CD14-positive monocyte (primary cell): ENCODE results near the gene TMEM184B. TPM values are rescaled to one million over a fixed set of nuclear protein-coding genes. Genes with fewer than 3 reads are reported as not detected.

Experiments used
- DNase-seq, 3 donors: peaks; one replicate each; pipeline ENCODE4 v3.0.0-alpha.2; 2011 to 2022
- H2AFZ ChIP-seq: 2 replicates; pipeline ENCODE4 v1.6.0; 2012; ENCODE audit warnings: mild to moderate bottlenecking, low read depth, low read length, inconsistent platforms; ENCODE audit not compliant: insufficient read depth, poor library complexity, severe bottlenecking
- H3K27ac ChIP-seq, 2 donors: 1 replicate in 1 of 2; 2 replicates in 1 of 2; pipeline ENCODE4 v1.5.1; 2012 to 2013; ENCODE audit warnings: low read length in 2 of 2, control low read depth in 1 of 2, inconsistent platforms in 1 of 2, low read depth in 1 of 2, mild to moderate bottlenecking in 1 of 2
- H3K27me3 ChIP-seq, 2 donors: one replicate each; pipeline versions ENCODE4 v1.6.0 to v1.6.1; 2011 to 2013; ENCODE audit warnings: low read length in 2 of 2; ENCODE audit not compliant: control insufficient read depth in 2 of 2, insufficient read depth in 2 of 2
- H3K36me3 ChIP-seq, 2 donors: replicated peaks in 1 of 2; 1 replicate in 1 of 2; 2 replicates in 1 of 2; pipeline versions ENCODE4 v1.5.1 to v1.6.1; 2012 to 2013; ENCODE audit warnings: low read length in 2 of 2, control low read depth in 1 of 2, inconsistent platforms in 1 of 2, mild to moderate bottlenecking in 1 of 2; ENCODE audit not compliant: insufficient read depth in 2 of 2, control insufficient read depth in 1 of 2
- H3K4me1 ChIP-seq, 2 donors: 1 replicate in 1 of 2; 2 replicates in 1 of 2; pipeline versions ENCODE4 v1.5.1 to v1.6.1; 2012 to 2013; ENCODE audit warnings: low read length in 2 of 2, control low read depth in 1 of 2, inconsistent platforms in 1 of 2, mild to moderate bottlenecking in 1 of 2, moderate library complexity in 1 of 2; ENCODE audit not compliant: insufficient read depth in 2 of 2, control insufficient read depth in 1 of 2
- H3K4me2 ChIP-seq: replicated peaks from 2 replicates; pipeline ENCODE3; 2012; ENCODE audit warnings: low read length, moderate library complexity, mild to moderate bottlenecking; ENCODE audit not compliant: poor library complexity, severe bottlenecking; ENCODE audit errors: extremely low read depth
- H3K4me3 ChIP-seq, 3 experiments: fragments of 200-600 bp in 1 of 3; sonication (generic) in 1 of 3; replicated peaks in 1 of 3; 1 replicate in 2 of 3; 2 replicates in 1 of 3; pipeline ENCODE4 v1.5.1; 2011 to 2013; ENCODE audit warnings: low read length in 3 of 3, mild to moderate bottlenecking in 3 of 3, control low read depth in 2 of 3, low read depth in 2 of 3, inconsistent platforms in 1 of 3, moderate library complexity in 1 of 3
- H3K79me2 ChIP-seq: 2 replicates; pipeline ENCODE4 v1.6.0; 2012; ENCODE audit warnings: mild to moderate bottlenecking, control low read depth, inconsistent platforms, low read length, moderate library complexity; ENCODE audit not compliant: insufficient read depth
- H3K9ac ChIP-seq: 2 replicates; pipeline ENCODE4 v1.6.0; 2017; ENCODE audit warnings: low read length, mild to moderate bottlenecking; ENCODE audit not compliant: insufficient read depth, poor library complexity, severe bottlenecking
- H3K9me3 ChIP-seq, 2 donors: replicated peaks in 1 of 2; 1 replicate in 1 of 2; 2 replicates in 1 of 2; pipeline versions ENCODE4 v1.5.1 to v1.6.1; 2012 to 2013; ENCODE audit warnings: low read length in 2 of 2, control low read depth in 1 of 2; ENCODE audit not compliant: control insufficient read depth in 1 of 2, insufficient read depth in 1 of 2
- H4K20me1 ChIP-seq: 2 replicates; pipeline ENCODE4 v1.6.0; 2012; ENCODE audit warnings: mild to moderate bottlenecking, low read length, control low read depth, moderate library complexity; ENCODE audit not compliant: insufficient read depth
- H3K27ac Mint-ChIP-seq, 7 donors: one replicate each; pipeline ENCODE4 v1.8.0; 2020; ENCODE audit warnings: mild to moderate bottlenecking in 7 of 7, mixed read lengths in 7 of 7, moderate library complexity in 6 of 7, inconsistent platforms in 2 of 7
- H3K27me3 Mint-ChIP-seq, 3 donors: one replicate each; pipeline ENCODE4 v1.8.0; 2021 to 2022; ENCODE audit warnings: low read depth in 3 of 3, mild to moderate bottlenecking in 3 of 3, mixed read lengths in 3 of 3, moderate library complexity in 3 of 3, inconsistent platforms in 1 of 3
- H3K36me3 Mint-ChIP-seq, 2 donors: one replicate each; pipeline ENCODE4 v1.8.0; 2020; ENCODE audit warnings: mixed read lengths in 2 of 2, inconsistent platforms in 1 of 2, mild to moderate bottlenecking in 1 of 2
- H3K4me1 Mint-ChIP-seq: one replicate; pipeline ENCODE4 v1.8.0; 2020; ENCODE audit warnings: mild to moderate bottlenecking, mixed read lengths
- H3K4me3 Mint-ChIP-seq, 2 donors: one replicate each; pipeline ENCODE4 v1.8.0; 2020; ENCODE audit warnings: mild to moderate bottlenecking in 2 of 2, mixed read lengths in 2 of 2, moderate library complexity in 1 of 2
- H3K9me3 Mint-ChIP-seq, 7 donors: one replicate each; pipeline ENCODE4 v1.8.0; 2020 to 2022; ENCODE audit warnings: mixed read lengths in 7 of 7, mild to moderate bottlenecking in 6 of 7, moderate library complexity in 6 of 7, inconsistent platforms in 2 of 7
- WGBS: methylation state at CpG from one replicate; pipeline ENCODE4 v1.1.5; 2013; ENCODE audit warnings: missing lambda C conversion rate; ENCODE audit not compliant: insufficient coverage; 5-methylcytosine and 5-hydroxymethylcytosine counted together
- intact Hi-C, 2 donors: fragments of 100-400 bp; cut with micrococcal nuclease; formaldehyde crosslinking; loops; one replicate each; pipeline versions ENCODE4 v1.15.0 to v1.15.1; 2023
- polyA plus RNA-seq, 3 donors: library from polyadenylated mRNA; depleted of rRNA in 1 of 3; unstranded in 2 of 3; stranded (reverse) in 1 of 3; fragments of 300-500 nt in 2 of 3; fragments of >200 nt in 1 of 3; fragmentation: Illumina TruSeq in 2 of 3; gene quantifications; 1 replicate in 2 of 3; 2 replicates in 1 of 3; pipeline ENCODE4 v1.2.3, GENCODE V29; 2012 to 2021
- TF ChIP-seq, protein P1 (sequence below): fragments of 200-600 bp; IDR thresholded peaks from one replicate; pipeline ENCODE4 v1.8.0; 2022; ENCODE audit warnings: antibody characterized with exemption, mild to moderate bottlenecking

TMEM184B gene
- polyA plus RNA-seq, 3 donors, result 7.4 to 17.7 (median 10.6) TPM

DNA sequence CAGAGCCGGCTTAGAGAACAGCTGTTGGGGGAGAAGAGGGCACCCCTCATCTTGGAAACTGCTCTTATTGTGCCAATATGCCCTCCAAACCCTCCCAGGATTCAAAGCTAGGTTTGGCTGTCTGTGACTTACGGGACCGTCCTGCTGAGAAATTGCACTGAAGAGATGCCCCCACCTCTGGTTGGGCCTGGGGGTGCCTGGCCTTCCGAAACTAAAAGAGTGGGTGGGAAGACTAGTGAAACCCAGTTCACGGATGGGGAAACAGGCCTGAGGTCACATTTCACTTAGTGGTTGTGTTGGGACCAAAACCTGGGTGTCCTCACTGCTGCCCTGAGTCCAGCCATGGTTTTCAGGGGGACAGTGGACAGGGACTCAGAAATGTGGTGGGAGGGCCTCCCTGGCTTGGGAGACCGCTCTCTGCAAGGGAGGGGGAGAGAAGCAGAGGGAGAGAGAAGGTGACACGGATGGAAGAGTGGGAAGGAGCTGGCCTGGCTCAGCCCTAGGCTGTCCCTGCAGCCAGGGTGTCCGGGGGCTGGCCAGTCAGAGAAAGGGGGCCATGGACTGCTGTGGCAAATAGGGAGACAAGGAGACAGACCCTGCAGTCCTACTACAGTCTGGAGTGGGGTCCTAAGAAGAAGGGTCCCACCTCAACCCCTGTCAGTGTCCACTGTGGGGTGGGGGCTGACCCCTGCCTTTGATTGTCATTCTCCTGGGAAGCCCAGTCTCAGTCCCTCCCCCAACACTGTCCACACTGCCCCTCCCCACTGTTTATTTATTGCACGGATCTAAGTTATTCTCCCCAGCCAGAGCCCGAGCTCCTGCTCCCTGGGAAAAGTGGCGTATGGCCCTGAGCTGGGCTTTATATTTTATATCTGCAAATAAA, 57.4 kb downstream of the TMEM184B start:
- Histone ChIP-seq H3K4me3 (no peak overlapping the region), H4K20me1 (peaks cover 16% of the 10 kb centered on the region), H3K4me1 (peaks cover 34 to 52% of the 10 kb centered on the region in 2 donors), H3K27me3 (peaks cover 0 to 3% of the 10 kb centered on the region in 2 donors), H3K27ac (no peak overlapping the region), H3K9me3 (no peaks in the 10 kb centered on the region), H3K4me2 (no peak overlapping the region), H3K9ac (no peak overlapping the region), H3K79me2 (no peaks in the 10 kb centered on the region), H3K36me3 (no peaks in the 10 kb centered on the region), H2AFZ (no peak overlapping the region)
- H3K27me3 Mint-ChIP-seq, result peaks cover 3 to 13% (median 11%) of the 10 kb centered on the region in 3 donors
- H3K36me3 Mint-ChIP-seq, result peaks cover 7 to 11% of the 10 kb centered on the region in 2 donors
- H3K4me1 Mint-ChIP-seq, result peaks cover 36% of the 10 kb centered on the region
- TF ChIP-seq, protein P1, sequence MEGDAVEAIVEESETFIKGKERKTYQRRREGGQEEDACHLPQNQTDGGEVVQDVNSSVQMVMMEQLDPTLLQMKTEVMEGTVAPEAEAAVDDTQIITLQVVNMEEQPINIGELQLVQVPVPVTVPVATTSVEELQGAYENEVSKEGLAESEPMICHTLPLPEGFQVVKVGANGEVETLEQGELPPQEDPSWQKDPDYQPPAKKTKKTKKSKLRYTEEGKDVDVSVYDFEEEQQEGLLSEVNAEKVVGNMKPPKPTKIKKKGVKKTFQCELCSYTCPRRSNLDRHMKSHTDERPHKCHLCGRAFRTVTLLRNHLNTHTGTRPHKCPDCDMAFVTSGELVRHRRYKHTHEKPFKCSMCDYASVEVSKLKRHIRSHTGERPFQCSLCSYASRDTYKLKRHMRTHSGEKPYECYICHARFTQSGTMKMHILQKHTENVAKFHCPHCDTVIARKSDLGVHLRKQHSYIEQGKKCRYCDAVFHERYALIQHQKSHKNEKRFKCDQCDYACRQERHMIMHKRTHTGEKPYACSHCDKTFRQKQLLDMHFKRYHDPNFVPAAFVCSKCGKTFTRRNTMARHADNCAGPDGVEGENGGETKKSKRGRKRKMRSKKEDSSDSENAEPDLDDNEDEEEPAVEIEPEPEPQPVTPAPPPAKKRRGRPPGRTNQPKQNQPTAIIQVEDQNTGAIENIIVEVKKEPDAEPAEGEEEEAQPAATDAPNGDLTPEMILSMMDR, result no peak
- intact Hi-C loops, result no loop called here
- peaks cover 0 to 5% (median 3%) of the 10 kb centered on the region in 7 donors for H3K9me3 Mint-ChIP-seq
- H3K4me3 Mint-ChIP-seq, result peak overlapping the region in 1 of 2 donors; percentile 46
- DNase-seq, result no peak
- H3K27ac Mint-ChIP-seq, result peak overlapping the region in 5 of 7 donors; percentile 15 to 75 (median 46)
- 100% methylated on average over 7 of the region's 11 CpGs for WGBS

GRCh38 chr22:38214302-38215056, 58.3 kb downstream of the TMEM184B start:
- Mint-ChIP-seq H3K4me1 (peaks cover 35% of the 10 kb centered on the region), H3K36me3 (peaks cover 7 to 9% of the 10 kb centered on the region in 2 donors)

More at GRCh38 chr22:38214302-38215056, 58.3 kb downstream of the TMEM184B start:
- Histone ChIP-seq H3K36me3 (no peaks in the 10 kb centered on the region), H3K79me2 (no peaks in the 10 kb centered on the region), H3K4me1 (peaks cover 31 to 46% of the 10 kb centered on the region in 2 donors), H3K4me3 (peak overlapping the region in 2 of 3 experiments; percentile 16 to 44), H4K20me1 (peaks cover 22% of the 10 kb centered on the region), H3K4me2 (peak overlapping the region; percentile 50), H2AFZ (no peak overlapping the region), H3K9ac (peak overlapping the region; percentile 6), H3K9me3 (no peaks in the 10 kb centered on the region), H3K27me3 (peaks cover 0 to 3% of the 10 kb centered on the region in 2 donors), H3K27ac (peak overlapping the region; percentile 48 to 68)
- TF ChIP-seq, protein P1, result no peak
- intact Hi-C loops, result no loop called here
- Mint-ChIP-seq H3K9me3 (peaks cover 0 to 5% (median 3%) of the 10 kb centered on the region in 7 donors), H3K4me3 (peak overlapping the region; percentile 53 to 60), H3K27me3 (peaks cover 3 to 15% (median 11%) of the 10 kb centered on the region in 3 donors), H3K27ac (peak overlapping the region; percentile 45 to 84 (median 76))
- 32% methylated on average over 77 of the region's 81 CpGs for WGBS
- DNase-seq, result peak; percentile 53 to 67 (median 61)
